HEK293 (cell line): ENCODE data around the gene CAPRIN1.

Experiments
- CTCF ChIP-seq: fragments of 450-650 bp; formaldehyde crosslinking; IDR thresholded peaks from 2 replicates; pipeline ENCODE4 v1.5.1; 2016; ENCODE audit warnings: missing biosample characterization, missing genetic modification characterization
- REST ChIP-seq: fragments of 450-650 bp; formaldehyde crosslinking; IDR thresholded peaks from 2 replicates; pipeline ENCODE4 v1.5.1; 2016; ENCODE audit warnings: missing biosample characterization, missing genetic modification characterization
- ZNF112 ChIP-seq: fragments of 450-650 bp; formaldehyde crosslinking; IDR thresholded peaks from 2 replicates; pipeline ENCODE4 v1.5.0; 2017; ENCODE audit warnings: missing biosample characterization, missing genetic modification characterization

GRCh38 chr11:34033399-34033798 is 18.1 kb upstream of the CAPRIN1 start:
- TF ChIP-seq ZNF112 (no peak), CTCF (tag by site-specific recombination) (no peak), REST (tag by site-specific recombination) (no peak)
